ENCODE results near the gene GDPGP1.
A peak's percentile ranks its signal among the peaks of the same experiment; 100 is the strongest.
"Not testable (repeated sequence)": the region's sequence is repeated elsewhere in the genome, so short reads cannot be mapped to it uniquely, and the experiment has no call there.

The GDPGP1 gene

GRCh38 chr15:90234096-90234988 lies at the start of gene GDPGP1:
Gene GDPGP1, plus strand, starts transcription at chr15:90234209. Its CDS starts 6,700 bp downstream, at chr15:90240909.
- DNase-seq (ENCODE audit: low read depth in 2 of 2) = peak in 1 of 2 donors; percentile 91

- peak in 1 of 2 donors; percentile 48 for DNase-seq (ENCODE audit: low read depth in 2 of 2)
These were observed 49.0 kb upstream of the GDPGP1 start for GRCh38 chr15:90184786-90185704.

- DNase-seq (ENCODE audit: low read depth in 2 of 2) = no peak
These were observed 46.6 kb upstream of the GDPGP1 start for GRCh38 chr15:90187257-90187868.

- not testable (repeated sequence) for DNase-seq (ENCODE audit: low read depth in 2 of 2)
These were observed 45.9 kb upstream of the GDPGP1 start for GRCh38 chr15:90188065-90188464.

GRCh38 chr15:90188914-90189748 lies 44.9 kb upstream of the GDPGP1 start:
- DNase-seq (ENCODE audit: low read depth in 2 of 2) = no peak

- DNase-seq (ENCODE audit: low read depth in 2 of 2) = no peak
These were observed 44.1 kb upstream of the GDPGP1 start for GRCh38 chr15:90189781-90190467.

GRCh38 chr15:90190606-90191343 lies 43.2 kb upstream of the GDPGP1 start:
- DNase-seq (ENCODE audit: low read depth in 2 of 2) = no peak

- DNase-seq (ENCODE audit: low read depth in 2 of 2) = no peak
These were observed 42.7 kb upstream of the GDPGP1 start for GRCh38 chr15:90191344-90191687.

- no peak for DNase-seq (ENCODE audit: low read depth in 2 of 2)
These were observed 42.1 kb upstream of the GDPGP1 start for GRCh38 chr15:90191794-90192509.

GRCh38 chr15:90192961-90193786 lies 40.8 kb upstream of the GDPGP1 start:
- no peak for DNase-seq (ENCODE audit: low read depth in 2 of 2)

GRCh38 chr15:90194655-90195054 lies 39.4 kb upstream of the GDPGP1 start:
- no peak for DNase-seq (ENCODE audit: low read depth in 2 of 2)

- DNase-seq (ENCODE audit: low read depth in 2 of 2) = no peak
These were observed 33.4 kb upstream of the GDPGP1 start for GRCh38 chr15:90200534-90201129.

- peak; percentile 41 to 69 for DNase-seq (ENCODE audit: low read depth in 2 of 2)
These were observed 32.7 kb upstream of the GDPGP1 start, which contains the start of gene SEMA4B for GRCh38 chr15:90201130-90201943. Gene SEMA4B, plus strand, starts transcription at chr15:90201330. Its CDS starts 249 bp downstream, at chr15:90201579.

- DNase-seq (ENCODE audit: low read depth in 2 of 2) = no peak
These were observed 32.0 kb upstream of the GDPGP1 start for GRCh38 chr15:90201944-90202375.

GRCh38 chr15:90202929-90203328 lies 31.1 kb upstream of the GDPGP1 start:
- no peak for DNase-seq (ENCODE audit: low read depth in 2 of 2)

GRCh38 chr15:90203473-90203872 lies 30.5 kb upstream of the GDPGP1 start:
- DNase-seq (ENCODE audit: low read depth in 2 of 2) = no peak

GRCh38 chr15:90203922-90204321 lies 30.1 kb upstream of the GDPGP1 start:
- DNase-seq (ENCODE audit: low read depth in 2 of 2) = no peak
